G401.6 (cell line): ENCODE data around the gene TP53TG3B.
"Not testable (repeated sequence)": the region's sequence is repeated elsewhere in the genome, so short reads cannot be mapped to it uniquely, and the experiment has no call there.

Source experiments
- FAIRE-seq: peaks from 2 replicates; lab custom pipeline; 2012; peaks lifted over from hg19 to GRCh38; lab: Jason Lieb, UNC

Gene TP53TG3B, protein sequence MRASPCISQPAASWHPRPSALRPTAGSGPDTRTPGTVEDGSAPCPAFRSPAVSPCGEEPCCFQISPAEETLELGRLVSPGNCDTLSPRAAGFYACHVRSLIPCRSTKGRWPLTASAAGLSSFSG

GRCh38 chr16:33360541-33360940 lies at the start of gene TP53TG3B:
Gene TP53TG3B, plus strand, starts transcription at chr16:33360841. Its CDS starts 68 bp downstream, at chr16:33360909.
- FAIRE-seq: not testable (repeated sequence)

DNA sequence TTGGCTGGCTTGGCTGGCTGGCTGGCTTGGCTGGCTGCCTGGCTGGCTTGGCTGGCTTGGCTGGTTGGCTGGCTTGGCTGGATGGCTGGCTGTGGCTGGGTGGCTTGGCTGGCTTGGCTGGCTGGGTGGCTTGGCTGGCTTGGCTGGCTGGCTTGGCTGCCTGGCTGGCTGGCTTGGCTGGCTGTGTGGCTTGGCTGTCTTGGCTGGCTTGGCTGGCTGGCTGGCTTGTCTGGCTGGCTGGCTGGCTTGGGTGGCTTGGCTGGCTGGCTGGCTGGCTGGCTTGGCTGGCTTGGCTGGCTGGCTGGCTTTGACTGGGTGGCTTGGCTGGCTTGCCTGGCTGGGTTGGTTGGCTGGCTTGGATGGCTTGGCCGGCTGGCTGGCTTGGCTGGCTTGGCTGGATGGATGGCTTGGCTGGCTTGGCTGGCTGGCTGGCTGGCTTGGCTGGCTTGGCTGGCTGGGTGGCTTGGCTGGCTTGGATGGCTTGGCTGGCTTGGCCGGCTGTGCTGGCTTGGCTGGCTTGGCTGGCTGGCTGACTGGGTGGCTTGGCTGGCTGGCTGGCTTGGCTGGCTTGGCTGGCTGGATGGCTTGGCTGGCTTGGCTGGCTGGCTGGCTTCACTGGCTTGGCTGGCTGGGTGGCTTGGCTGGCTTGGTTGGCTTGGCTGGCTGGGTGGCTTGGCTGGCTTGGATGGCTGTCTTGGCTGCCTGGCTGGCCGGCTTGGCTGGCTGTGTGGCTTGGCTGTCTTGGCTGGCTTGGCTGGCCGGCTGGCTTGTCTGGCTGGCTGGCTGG lies 24.2 kb upstream of the TP53TG3B start:
- not testable (repeated sequence) for FAIRE-seq

DNA sequence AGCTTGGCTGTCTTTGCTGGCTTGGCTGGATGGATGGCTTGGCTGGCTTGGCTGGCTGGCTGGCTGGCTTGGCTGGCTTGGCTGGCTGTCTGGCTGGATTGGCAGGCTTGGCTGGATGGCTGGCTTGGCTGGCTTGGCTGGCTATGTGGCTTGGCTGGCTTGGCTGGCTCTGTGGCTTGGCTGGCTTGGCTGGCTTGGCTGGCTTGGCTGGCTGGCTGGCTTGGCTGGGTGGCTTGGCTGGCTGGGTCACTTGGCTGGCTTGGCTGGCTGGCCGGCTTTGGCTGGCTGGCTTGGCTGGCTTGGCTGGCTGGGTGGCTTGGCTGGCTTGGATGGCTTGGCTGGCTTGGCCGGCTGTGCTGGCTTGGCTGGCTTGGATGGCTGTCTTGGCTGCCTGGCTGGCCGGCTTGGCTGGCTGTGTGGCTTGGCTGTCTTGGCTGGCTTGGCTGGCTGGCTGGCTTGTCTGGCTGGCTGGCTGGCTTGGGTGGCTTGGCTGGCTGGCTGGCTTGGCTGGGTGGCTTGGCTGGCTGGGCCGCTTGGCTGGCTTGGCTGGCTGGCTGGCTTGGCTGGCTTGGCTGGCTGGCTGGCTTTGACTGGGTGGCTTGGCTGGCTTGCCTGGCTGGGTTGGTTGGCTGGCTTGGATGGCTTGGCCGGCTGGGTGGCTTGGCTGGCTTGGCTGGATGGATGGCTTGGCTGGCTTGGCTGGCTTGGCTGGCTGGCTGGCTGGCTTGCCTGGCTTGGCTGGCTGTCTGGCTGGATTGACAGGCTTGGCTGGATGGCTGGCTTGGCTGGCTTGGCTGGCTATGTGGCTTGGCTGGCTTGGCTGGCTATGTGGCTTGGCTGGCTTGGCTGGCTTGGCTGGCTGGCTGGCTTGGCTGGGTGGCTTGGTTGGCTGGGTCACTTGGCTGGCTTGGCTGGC lies 22.8 kb upstream of the TP53TG3B start:
- not testable (repeated sequence) for FAIRE-seq

GRCh38 chr16:33338543-33338951 lies 22.1 kb upstream of the TP53TG3B start:
- FAIRE-seq: not testable (repeated sequence)

- not testable (repeated sequence) for FAIRE-seq
These were observed 21.3 kb upstream of the TP53TG3B start for GRCh38 chr16:33339093-33340061.
